HepG2 (cell line): ENCODE data around the gene TRIM31. TPM values are rescaled to one million over a fixed set of nuclear protein-coding genes. Genes with fewer than 3 reads are reported as not detected.

Experiments
- DNMT3B ChIP-seq: conservative IDR thresholded peaks from 2 replicates; pipeline ENCODE4 v1.6.1; 2016; ENCODE audit warnings: missing biosample characterization, control low read depth
- GFI1 ChIP-seq: sonication (generic); formaldehyde crosslinking; IDR thresholded peaks from 2 replicates; pipeline ENCODE4 v1.5.0; 2020; ENCODE audit warnings: missing genetic modification reagents, mild to moderate bottlenecking, borderline replicate concordance
- JARID2 ChIP-seq: sonication (generic); formaldehyde crosslinking; IDR thresholded peaks from 2 replicates; pipeline ENCODE4 v1.8.1; 2023; ENCODE audit warnings: missing genetic modification reagents, inconsistent platforms; ENCODE audit not compliant: insufficient replicate concordance
- JDP2 ChIP-seq: sonication (generic); formaldehyde crosslinking; IDR thresholded peaks from 2 replicates; pipeline ENCODE4 v1.8.1; 2022; ENCODE audit warnings: missing genetic modification reagents, borderline replicate concordance
- KAT7 ChIP-seq: IDR thresholded peaks from 2 replicates; pipeline ENCODE4 v1.6.1; 2018; ENCODE audit warnings: borderline replicate concordance, missing compliant biosample characterization
- MTA1 ChIP-seq: sonication (generic); formaldehyde crosslinking; IDR thresholded peaks from 2 replicates; pipeline ENCODE4 v1.4.0; 2020; ENCODE audit warnings: missing genetic modification reagents, mild to moderate bottlenecking, borderline replicate concordance
- MYNN ChIP-seq: sonication (generic); formaldehyde crosslinking; IDR thresholded peaks from 2 replicates; pipeline ENCODE4 v1.4.0; 2020; ENCODE audit warnings: mild to moderate bottlenecking, low read depth, missing genetic modification reagents
- NFE2 ChIP-seq: sonication (generic); formaldehyde crosslinking; IDR thresholded peaks from 2 replicates; pipeline ENCODE4 v1.4.0; 2020; ENCODE audit warnings: missing genetic modification reagents
- ONECUT2 ChIP-seq: sonication (generic); formaldehyde crosslinking; IDR thresholded peaks from 2 replicates; pipeline ENCODE4 v1.4.0; 2020; ENCODE audit warnings: missing genetic modification reagents
- SMARCE1 ChIP-seq: fragments of 450-650 bp; IDR thresholded peaks from 2 replicates; pipeline ENCODE4 v1.6.1; 2017; ENCODE audit warnings: borderline replicate concordance
- SMC3 ChIP-seq: IDR thresholded peaks from 2 replicates; pipeline ENCODE4 v1.6.1; 2011; ENCODE audit warnings: low read length, improper control_type of control experiment
- SRY ChIP-seq: sonication (generic); formaldehyde crosslinking; IDR thresholded peaks from 2 replicates; pipeline ENCODE4 v1.8.0; 2022; ENCODE audit warnings: mild to moderate bottlenecking, missing genetic modification reagents
- TAF1 ChIP-seq: sonication (generic); formaldehyde crosslinking; IDR thresholded peaks from 2 replicates; pipeline ENCODE4 v1.4.0; 2020; ENCODE audit warnings: missing genetic modification reagents
- U2AF1 ChIP-seq: fragments of 200-400 bp; formaldehyde crosslinking; optimal IDR thresholded peaks from 2 replicates; pipeline ENCODE3; 2017; ENCODE audit warnings: mild to moderate bottlenecking, low read depth, low read length
- ZNF143 ChIP-seq: sonication (generic); formaldehyde crosslinking; IDR thresholded peaks from 2 replicates; pipeline ENCODE4 v1.4.0; 2020; ENCODE audit warnings: missing genetic modification reagents
- ZNF207 ChIP-seq: fragments of 450-650 bp; IDR thresholded peaks from 2 replicates; pipeline ENCODE4 v1.6.1; 2016; ENCODE audit warnings: antibody characterized with exemption, borderline replicate concordance
- ZNF343 ChIP-seq: sonication (generic); formaldehyde crosslinking; IDR thresholded peaks from 2 replicates; pipeline ENCODE4 v1.4.0; 2020; ENCODE audit warnings: mild to moderate bottlenecking, missing genetic modification reagents
- ZNF354B ChIP-seq: sonication (generic); formaldehyde crosslinking; IDR thresholded peaks from 2 replicates; pipeline ENCODE4 v1.8.0; 2022; ENCODE audit warnings: mild to moderate bottlenecking, missing genetic modification reagents
- ZNF543 ChIP-seq: sonication (generic); formaldehyde crosslinking; IDR thresholded peaks from 2 replicates; pipeline ENCODE4 v1.4.0; 2020; ENCODE audit warnings: mild to moderate bottlenecking, missing genetic modification reagents
- ZNF557 ChIP-seq: sonication (generic); formaldehyde crosslinking; IDR thresholded peaks from 2 replicates; pipeline ENCODE4 v1.4.0; 2020; ENCODE audit warnings: missing genetic modification reagents
- ZNF709 ChIP-seq: sonication (generic); formaldehyde crosslinking; IDR thresholded peaks from 2 replicates; pipeline ENCODE4 v1.5.0; 2020; ENCODE audit warnings: mild to moderate bottlenecking, missing genetic modification reagents
- ZNF737 ChIP-seq: sonication (generic); formaldehyde crosslinking; IDR thresholded peaks from 2 replicates; pipeline ENCODE4 v1.5.0; 2020; ENCODE audit warnings: missing genetic modification reagents, mild to moderate bottlenecking, borderline replicate concordance
- ZNF83 ChIP-seq: sonication (generic); formaldehyde crosslinking; IDR thresholded peaks from 2 replicates; pipeline ENCODE4 v1.4.0; 2020; ENCODE audit warnings: missing genetic modification reagents, mild to moderate bottlenecking, borderline replicate concordance
- polyA plus RNA-seq, 8 experiments: library from polyadenylated mRNA; depleted of rRNA in 3 of 8; stranded (reverse) in 7 of 8; unstranded in 1 of 8; fragments of >200 nt; fragmentation: Illumina TruSeq in 4 of 8; extraction: Trizol in 4 of 8; gene quantifications; 2 replicates each; pipeline versions ENCODE4 v1.2.1 to v1.2.3, GENCODE V29; 2011 to 2016; ENCODE audit warnings: low read depth in 4 of 8, missing spikeins in 1 of 8, mixed read lengths in 1 of 8; ENCODE audit not compliant: insufficient read depth in 1 of 8
- total RNA-seq, 5 experiments: library from RNA; depleted of rRNA; stranded (reverse); fragments of >200 nt; fragmentation: Illumina TruSeq; extraction: Trizol; gene quantifications; 2 replicates each; pipeline ENCODE4 v1.2.3, GENCODE V29; 2016; ENCODE audit warnings: low read depth in 1 of 5
- TF ChIP-seq, protein P1 (sequence below): sonication (generic); formaldehyde crosslinking; IDR thresholded peaks from 2 replicates; pipeline ENCODE4 v1.9.0; 2022; ENCODE audit warnings: low read depth, missing genetic modification reagents
- TF ChIP-seq, protein P2 (sequence below): sonication (generic); formaldehyde crosslinking; IDR thresholded peaks from 2 replicates; pipeline ENCODE4 v1.4.0; 2020; ENCODE audit warnings: missing genetic modification reagents
- TF ChIP-seq, protein P3 (sequence below): sonication (generic); formaldehyde crosslinking; IDR thresholded peaks from 2 replicates; pipeline ENCODE4 v1.4.0; 2020; ENCODE audit warnings: missing genetic modification reagents
- TF ChIP-seq, protein P4 (sequence below): sonication (generic); formaldehyde crosslinking; IDR thresholded peaks from 2 replicates; pipeline ENCODE4 v1.8.0; 2022; ENCODE audit warnings: mild to moderate bottlenecking, missing genetic modification reagents, borderline replicate concordance

The TRIM31 gene
- total and polyA plus RNA-seq, 2 of the 13 experiments (the other 11 are each of a cell fraction or from before 2014, with no cell fraction given): 0.13 to 0.51 TPM

DNA sequence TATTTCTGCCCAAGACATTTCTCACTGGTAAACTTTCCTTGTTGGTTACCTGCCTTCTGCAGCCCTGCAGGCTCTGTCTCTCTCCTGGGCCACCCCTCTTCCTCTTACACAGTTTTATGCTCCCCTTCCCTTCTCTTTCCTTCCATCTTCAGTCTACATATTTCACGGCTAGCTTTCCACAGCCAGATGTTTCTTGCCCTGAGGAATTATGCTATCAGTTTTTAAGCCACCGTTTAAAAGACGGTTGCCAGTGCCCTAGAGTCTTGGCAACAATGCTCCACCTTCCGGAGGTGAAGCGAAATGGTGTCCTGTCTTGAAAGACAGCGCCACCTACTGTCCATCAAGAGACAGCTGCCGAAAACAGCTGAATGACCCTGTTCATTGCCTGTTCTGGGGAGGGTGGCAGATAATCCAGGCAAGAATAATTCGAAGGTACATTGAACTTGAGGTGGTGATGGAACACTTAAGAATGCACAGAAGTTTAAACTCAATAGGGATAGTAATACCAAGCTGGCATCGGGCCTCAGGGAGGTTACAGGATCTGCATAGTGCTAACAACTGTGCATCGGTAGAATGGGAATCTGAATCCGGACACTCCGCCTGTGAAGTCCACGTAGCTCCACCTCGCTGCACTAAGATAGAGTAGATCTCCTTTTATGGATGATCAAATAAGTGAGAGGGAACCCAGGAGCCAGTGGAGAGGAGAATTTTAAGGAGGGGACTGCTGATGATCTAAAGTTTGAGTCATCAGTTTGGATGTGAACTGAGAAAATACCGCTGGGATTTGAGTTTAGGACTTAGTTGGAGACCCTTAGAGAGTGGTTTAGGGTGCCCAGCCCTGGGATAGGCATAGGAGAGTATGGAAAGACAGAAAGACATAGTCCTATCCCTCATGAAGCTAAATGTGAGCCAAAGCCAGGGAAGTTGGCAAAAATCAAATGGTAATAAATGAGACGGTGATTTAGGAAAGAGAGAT is 18.3 kb upstream of the TRIM31 start (continued):
- TF ChIP-seq, protein P1, sequence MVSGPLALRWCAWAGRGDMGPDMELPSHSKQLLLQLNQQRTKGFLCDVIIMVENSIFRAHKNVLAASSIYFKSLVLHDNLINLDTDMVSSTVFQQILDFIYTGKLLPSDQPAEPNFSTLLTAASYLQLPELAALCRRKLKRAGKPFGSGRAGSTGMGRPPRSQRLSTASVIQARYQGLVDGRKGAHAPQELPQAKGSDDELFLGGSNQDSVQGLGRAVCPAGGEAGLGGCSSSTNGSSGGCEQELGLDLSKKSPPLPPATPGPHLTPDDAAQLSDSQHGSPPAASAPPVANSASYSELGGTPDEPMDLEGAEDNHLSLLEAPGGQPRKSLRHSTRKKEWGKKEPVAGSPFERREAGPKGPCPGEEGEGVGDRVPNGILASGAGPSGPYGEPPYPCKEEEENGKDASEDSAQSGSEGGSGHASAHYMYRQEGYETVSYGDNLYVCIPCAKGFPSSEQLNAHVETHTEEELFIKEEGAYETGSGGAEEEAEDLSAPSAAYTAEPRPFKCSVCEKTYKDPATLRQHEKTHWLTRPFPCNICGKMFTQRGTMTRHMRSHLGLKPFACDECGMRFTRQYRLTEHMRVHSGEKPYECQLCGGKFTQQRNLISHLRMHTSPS (CRISPR knock-in tag): no peak
- TF ChIP-seq SRY (CRISPR knock-in tag): no peak
- no peak for TF ChIP-seq ZNF543
- TF ChIP-seq ZNF343 (CRISPR knock-in tag): no peak
- peak; percentile 29 for TF ChIP-seq JARID2 (CRISPR knock-in tag)
- TF ChIP-seq KAT7 (CRISPR knock-in tag): 0 out of 2 replicates have a peak, but pooled peaks have one; percentile 52
- no peak for TF ChIP-seq MYNN (CRISPR knock-in tag)
- TF ChIP-seq, protein P2, sequence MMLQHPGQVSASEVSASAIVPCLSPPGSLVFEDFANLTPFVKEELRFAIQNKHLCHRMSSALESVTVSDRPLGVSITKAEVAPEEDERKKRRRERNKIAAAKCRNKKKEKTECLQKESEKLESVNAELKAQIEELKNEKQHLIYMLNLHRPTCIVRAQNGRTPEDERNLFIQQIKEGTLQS (CRISPR knock-in tag): peak; percentile 55; the same call in 1 of the 2 replicates
- TF ChIP-seq ONECUT2: no peak
- TF ChIP-seq, protein P3, sequence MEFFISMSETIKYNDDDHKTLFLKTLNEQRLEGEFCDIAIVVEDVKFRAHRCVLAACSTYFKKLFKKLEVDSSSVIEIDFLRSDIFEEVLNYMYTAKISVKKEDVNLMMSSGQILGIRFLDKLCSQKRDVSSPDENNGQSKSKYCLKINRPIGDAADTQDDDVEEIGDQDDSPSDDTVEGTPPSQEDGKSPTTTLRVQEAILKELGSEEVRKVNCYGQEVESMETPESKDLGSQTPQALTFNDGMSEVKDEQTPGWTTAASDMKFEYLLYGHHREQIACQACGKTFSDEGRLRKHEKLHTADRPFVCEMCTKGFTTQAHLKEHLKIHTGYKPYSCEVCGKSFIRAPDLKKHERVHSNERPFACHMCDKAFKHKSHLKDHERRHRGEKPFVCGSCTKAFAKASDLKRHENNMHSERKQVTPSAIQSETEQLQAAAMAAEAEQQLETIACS (CRISPR knock-in tag): no peak
- TF ChIP-seq JDP2 (CRISPR knock-in tag): no peak
- no peak; the same call in 1 of the 2 replicates for TF ChIP-seq TAF1
- TF ChIP-seq ZNF709: no peak
- TF ChIP-seq SMARCE1: no peak
- no peak for TF ChIP-seq ZNF557 (CRISPR knock-in tag)
- TF ChIP-seq DNMT3B (CRISPR knock-in tag): 0 out of 2 replicates have a peak, but pooled peaks have one; percentile 59
- no peak for TF ChIP-seq ZNF354B (CRISPR knock-in tag)
- TF ChIP-seq, protein P4, sequence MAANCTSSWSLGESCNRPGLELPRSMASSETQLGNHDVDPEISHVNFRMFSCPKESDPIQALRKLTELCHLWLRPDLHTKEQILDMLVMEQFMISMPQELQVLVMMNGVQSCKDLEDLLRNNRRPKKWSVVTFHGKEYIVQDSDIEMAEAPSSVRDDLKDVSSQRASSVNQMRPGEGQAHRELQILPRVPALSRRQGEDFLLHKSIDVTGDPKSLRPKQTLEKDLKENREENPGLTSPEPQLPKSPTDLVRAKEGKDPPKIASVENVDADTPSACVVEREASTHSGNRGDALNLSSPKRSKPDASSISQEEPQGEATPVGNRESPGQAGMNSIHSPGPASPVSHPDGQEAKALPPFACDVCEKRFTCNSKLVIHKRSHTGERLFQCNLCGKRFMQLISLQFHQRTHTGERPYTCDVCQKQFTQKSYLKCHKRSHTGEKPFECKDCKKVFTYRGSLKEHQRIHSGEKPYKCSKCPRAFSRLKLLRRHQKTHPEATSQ (CRISPR knock-in tag): no peak
- TF ChIP-seq SMC3: peak; percentile 97
- no peak for TF ChIP-seq ZNF737 (CRISPR knock-in tag)
- TF ChIP-seq ZNF83 (CRISPR knock-in tag): no peak
- TF ChIP-seq ZNF143 (CRISPR knock-in tag): no peak
- TF ChIP-seq NFE2 (CRISPR knock-in tag): no peak
- TF ChIP-seq ZNF207: no peak
- TF ChIP-seq U2AF1: no peak
- no peak for TF ChIP-seq GFI1 (CRISPR knock-in tag)
- TF ChIP-seq MTA1 (CRISPR knock-in tag): no peak
